ENCODE measurements around the gene EXD3. TPM values are rescaled to one million over a fixed set of nuclear protein-coding genes. Genes with fewer than 3 reads are reported as not detected.
A peak's percentile ranks its signal among the peaks of the same experiment; 100 is the strongest.

EXD3 gene
- total and polyA plus RNA-seq, 2 of the 13 experiments (the other 11 are each of a cell fraction or from before 2014, with no cell fraction given): 2.7 to 4.8 TPM

GRCh38 chr9:137267933-137268355 is 155.0 kb downstream of the EXD3 start:
- in situ Hi-C loops (cut with HindIII; ENCODE audit: extremely low pct_ligation_motif_present, low pct_unique_long_range_greater_than_20kb): no loop called here
- 93% methylated on average over 6 of the region's 6 CpGs for WGBS (ENCODE audit: low lambda C conversion rate)
- POLR2A ChIA-PET: interaction anchor here (2.5 to 3.4 kb wide), 2 partner anchors 9 to 27 kb away, joined by 11 read pairs; partner anchors contain the start of genes TOR4A and TUBB4B

DNA sequence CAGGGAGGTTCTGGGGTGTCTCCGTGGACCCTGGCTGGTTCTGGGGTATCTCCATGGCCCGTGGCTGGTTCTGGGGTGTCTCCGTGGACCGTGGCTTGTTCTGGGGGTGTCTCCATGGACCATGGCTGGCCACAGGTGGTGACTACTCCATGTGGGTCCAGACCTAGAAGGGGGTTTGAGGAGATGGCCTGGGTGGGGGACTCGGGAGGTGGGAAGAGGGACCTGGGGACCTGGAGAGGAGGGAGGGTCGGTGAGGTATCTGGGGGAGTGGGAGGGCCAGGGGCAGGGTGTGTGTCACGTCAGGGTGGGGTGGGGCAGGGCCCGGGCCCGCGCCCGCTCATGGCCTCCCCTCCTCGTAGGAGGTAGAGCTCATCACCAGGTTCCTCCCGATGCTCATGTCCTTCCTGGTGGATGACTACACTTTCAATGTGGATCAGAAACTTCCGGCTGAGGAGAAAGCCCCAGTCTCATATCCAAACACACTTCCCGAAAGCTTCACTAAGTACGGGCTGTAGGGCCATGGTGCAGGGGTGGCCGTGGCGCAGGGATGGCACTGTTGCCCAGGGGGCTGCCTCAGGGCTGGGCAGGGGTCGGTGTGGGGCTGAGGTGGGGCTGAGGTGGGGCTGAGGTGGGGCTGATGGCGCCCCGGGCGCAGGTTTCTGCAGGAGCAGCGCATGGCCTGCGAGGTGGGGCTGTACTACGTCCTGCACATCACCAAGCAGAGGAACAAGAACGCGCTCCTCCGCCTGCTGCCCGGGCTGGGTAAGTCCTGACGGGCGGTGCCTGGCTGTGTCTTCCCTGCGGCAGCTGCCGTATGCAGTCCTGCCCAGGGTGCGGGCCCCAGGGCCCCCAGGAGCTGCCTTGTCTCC is 156.1 kb downstream of the EXD3 start:
- ChIA-PET POLR2A (interaction anchor here (2.5 to 3.4 kb wide), 2 partner anchors 10 to 26 kb away, joined by 11 read pairs; partner anchors contain the start of genes TOR4A and TUBB4B), CTCF (ENCODE audit: low intra/inter-chr PET ratio, low total read pairs) (no interaction called here)
- TF ChIP-seq ZBTB40 (IDR thresholded peaks at IDR 0.05) (no peak), ZBTB40 (CRISPR knock-in tag; IDR thresholded peaks at IDR 0.05) (no peak), RBFOX2 (IDR thresholded peaks at IDR 0.05; ENCODE audit: low read depth, low read length) (peak; percentile 49; the same call in 1 of the 2 replicates), NFKBIZ (CRISPR knock-in tag; IDR thresholded peaks at IDR 0.05) (no peak), AGO2 (optimal IDR thresholded peaks at IDR 0.05; ENCODE audit: low read depth, low read length) (peak; percentile 18)
- Histone ChIP-seq H3K4me3 (replicated peaks in 1 of 3; ENCODE audit: insufficient read depth in 1 of 3, low read depth in 2 of 3, low read length in 3 of 3) (no peak overlapping the region), H3K4me2 (ENCODE audit: low read depth, low read length) (no peak overlapping the region), H3K27me3 (ENCODE audit: control insufficient read depth in 1 of 2, insufficient read depth in 2 of 2, low read length in 2 of 2) (no peaks in the 10 kb centered on the region), H3K36me3 (replicated peaks in 1 of 2; ENCODE audit: control insufficient read depth in 1 of 2, insufficient read depth in 2 of 2, low read length in 2 of 2) (peaks cover 13 to 29% of the 10 kb centered on the region in 2 experiments; a peak in 4 of 5 replicates), H3K4me1 (ENCODE audit: insufficient read depth, low read length) (peaks cover 19% of the 10 kb centered on the region), H3K9me3 (ENCODE audit: low read length) (no peaks in the 10 kb centered on the region), H4K20me1 (ENCODE audit: insufficient read depth, low read length) (no peaks in the 10 kb centered on the region; the same call in 1 of the 2 replicates), H3K79me2 (ENCODE audit: insufficient read depth, low read length) (no peaks in the 10 kb centered on the region), H3K9ac (ENCODE audit: insufficient read depth, low read depth, low read length) (no peak overlapping the region), H2AFZ (ENCODE audit: low read length) (no peak overlapping the region), H3K27ac (ENCODE audit: extremely low read length, insufficient read depth, low read length) (no peak overlapping the region)
- intact Hi-C loops (cut with micrococcal nuclease; ENCODE audit: unreplicated experiment) (no loop called here), in situ Hi-C loops (cut with HindIII; ENCODE audit: extremely low pct_ligation_motif_present, low pct_unique_long_range_greater_than_20kb) (no loop called here)
- FAIRE-seq: no peak
- no peak for DNase-seq (ENCODE audit: low spot score)
- no TSS peak for BruUV-seq (replicated peaks)
- 94% methylated on average over 17 of the region's 34 CpGs for WGBS (ENCODE audit: low lambda C conversion rate)
- no peak for ATAC-seq

More at GRCh38 chr9:137267933-137268355, 155.0 kb downstream of the EXD3 start:
- Histone ChIP-seq H3K4me2 (ENCODE audit: low read depth, low read length) (no peak overlapping the region), H3K27me3 (ENCODE audit: control insufficient read depth in 1 of 2, insufficient read depth in 2 of 2, low read length in 2 of 2) (no peaks in the 10 kb centered on the region), H3K36me3 (replicated peaks in 1 of 2; ENCODE audit: control insufficient read depth in 1 of 2, insufficient read depth in 2 of 2, low read length in 2 of 2) (peaks cover 20 to 35% of the 10 kb centered on the region in 2 experiments; a peak in 4 of 5 replicates), H3K27ac (ENCODE audit: extremely low read length, insufficient read depth, low read length) (peak overlapping the region; percentile 63), H3K4me1 (ENCODE audit: insufficient read depth, low read length) (peaks cover 19% of the 10 kb centered on the region), H3K9ac (ENCODE audit: insufficient read depth, low read depth, low read length) (no peak overlapping the region), H3K9me3 (ENCODE audit: low read length) (no peaks in the 10 kb centered on the region), H4K20me1 (ENCODE audit: insufficient read depth, low read length) (no peaks in the 10 kb centered on the region; the same call in 1 of the 2 replicates), H2AFZ (ENCODE audit: low read length) (no peak overlapping the region), H3K4me3 (replicated peaks in 1 of 3; ENCODE audit: insufficient read depth in 1 of 3, low read depth in 2 of 3, low read length in 3 of 3) (no peak overlapping the region), H3K79me2 (ENCODE audit: insufficient read depth, low read length) (no peaks in the 10 kb centered on the region)
- CTCF ChIA-PET (ENCODE audit: low intra/inter-chr PET ratio, low total read pairs): no interaction called here
- BruUV-seq (replicated peaks): TSS peak; percentile 36
- no peak for ATAC-seq
- TF ChIP-seq MTA3 (CRISPR knock-in tag; IDR thresholded peaks at IDR 0.05) (no peak), RXRA (CRISPR knock-in tag; IDR thresholded peaks at IDR 0.05) (0 out of 2 replicates have a peak, but pooled peaks have one; percentile 3)
- no peak for DNase-seq (ENCODE audit: low spot score)
- intact Hi-C loops (cut with micrococcal nuclease; ENCODE audit: unreplicated experiment): no loop called here
- no peak for FAIRE-seq
